Omental fat pad (tissue), 4 donors: ENCODE measurements around the gene BTBD2. TPM values are rescaled to one million over a fixed set of nuclear protein-coding genes. Genes with fewer than 3 reads are reported as not detected.

Experiments
- ATAC-seq: fragments of 150-250 bp; one replicate; pipeline ENCODE4 v1.9.1; 2016; ENCODE audit warnings: mild to moderate bottlenecking, moderate library complexity; ENCODE audit not compliant: low FRiP score
- DNase-seq: peaks from one replicate; pipeline ENCODE4 v3.0.0-alpha.2; 2019; ENCODE audit warnings: low spot score
- total RNA-seq, 4 donors: library from RNA; depleted of rRNA; stranded (reverse); fragments of >200 nt; gene quantifications; one replicate each; pipeline ENCODE4 v1.1.0, GENCODE V29; 2016
- TF ChIP-seq, protein P1 (sequence below), 3 donors: fragments of 450-650 bp; IDR thresholded peaks; one replicate each; pipeline ENCODE4 v1.5.1; 2016 to 2017; ENCODE audit warnings: antibody characterized with exemption in 3 of 3, mild to moderate bottlenecking in 3 of 3, moderate library complexity in 2 of 3

Gene BTBD2
- total RNA-seq, 4 donors from 2014 or later = 37.1 to 58.3 (median 52.8) TPM

DNA sequence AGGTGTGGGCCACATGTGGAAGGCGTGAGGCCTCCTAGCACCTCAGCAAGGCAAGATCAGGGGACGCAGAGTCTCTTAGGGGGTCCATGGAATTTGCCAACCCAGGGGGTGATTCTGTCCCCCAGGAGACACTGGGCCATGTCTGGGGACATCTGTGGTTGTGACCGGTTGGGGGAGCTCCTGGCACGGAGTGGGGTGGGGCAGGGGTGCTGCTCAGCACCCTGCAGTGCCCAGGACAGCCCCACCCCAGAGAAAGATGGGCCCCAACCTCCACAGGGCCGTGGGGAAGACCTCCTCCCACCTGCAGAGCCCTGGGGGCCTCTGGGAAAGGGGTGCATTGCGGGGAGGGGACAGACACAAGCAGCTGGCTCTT is 31.5 kb upstream of the BTBD2 start:
- DNase-seq (no peak), ATAC-seq (no peak)
- TF ChIP-seq, protein P1, sequence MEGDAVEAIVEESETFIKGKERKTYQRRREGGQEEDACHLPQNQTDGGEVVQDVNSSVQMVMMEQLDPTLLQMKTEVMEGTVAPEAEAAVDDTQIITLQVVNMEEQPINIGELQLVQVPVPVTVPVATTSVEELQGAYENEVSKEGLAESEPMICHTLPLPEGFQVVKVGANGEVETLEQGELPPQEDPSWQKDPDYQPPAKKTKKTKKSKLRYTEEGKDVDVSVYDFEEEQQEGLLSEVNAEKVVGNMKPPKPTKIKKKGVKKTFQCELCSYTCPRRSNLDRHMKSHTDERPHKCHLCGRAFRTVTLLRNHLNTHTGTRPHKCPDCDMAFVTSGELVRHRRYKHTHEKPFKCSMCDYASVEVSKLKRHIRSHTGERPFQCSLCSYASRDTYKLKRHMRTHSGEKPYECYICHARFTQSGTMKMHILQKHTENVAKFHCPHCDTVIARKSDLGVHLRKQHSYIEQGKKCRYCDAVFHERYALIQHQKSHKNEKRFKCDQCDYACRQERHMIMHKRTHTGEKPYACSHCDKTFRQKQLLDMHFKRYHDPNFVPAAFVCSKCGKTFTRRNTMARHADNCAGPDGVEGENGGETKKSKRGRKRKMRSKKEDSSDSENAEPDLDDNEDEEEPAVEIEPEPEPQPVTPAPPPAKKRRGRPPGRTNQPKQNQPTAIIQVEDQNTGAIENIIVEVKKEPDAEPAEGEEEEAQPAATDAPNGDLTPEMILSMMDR (IDR thresholded peaks at IDR 0.05) = no peak

GRCh38 chr19:2046046-2046907 is 30.8 kb upstream of the BTBD2 start:
- ATAC-seq (no peak), DNase-seq (no peak)
- TF ChIP-seq, protein P1 (IDR thresholded peaks at IDR 0.05) = no peak

DNA sequence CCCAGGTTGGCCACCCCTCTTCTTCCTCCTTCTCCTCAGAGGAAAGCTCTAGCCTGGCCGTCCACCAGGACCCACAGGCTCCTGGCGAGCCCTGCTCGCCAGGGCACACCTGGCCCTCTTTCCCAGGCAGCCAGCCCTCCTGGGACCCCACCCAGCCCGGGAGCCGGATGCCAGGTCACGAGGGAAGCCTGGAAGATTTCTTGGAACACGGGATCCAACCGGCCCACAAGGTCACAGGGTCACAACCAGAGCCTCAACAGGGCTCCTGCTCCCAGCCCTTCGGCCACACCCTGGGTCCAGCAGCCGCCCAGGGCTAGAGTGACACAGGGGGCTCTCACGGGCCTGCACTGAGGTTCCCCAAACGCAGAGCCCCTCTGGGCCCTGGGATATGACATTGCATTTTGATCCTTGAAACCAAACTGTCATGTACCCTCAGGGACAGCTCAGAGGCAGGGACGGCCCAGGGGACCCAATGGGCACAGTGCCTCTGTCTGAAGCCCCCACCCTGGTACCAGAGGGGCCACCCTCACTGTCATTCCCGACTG is 30.1 kb upstream of the BTBD2 start:
- TF ChIP-seq, protein P1 (IDR thresholded peaks at IDR 0.05) = no peak
- DNase-seq = no peak
- ATAC-seq = no peak

DNA sequence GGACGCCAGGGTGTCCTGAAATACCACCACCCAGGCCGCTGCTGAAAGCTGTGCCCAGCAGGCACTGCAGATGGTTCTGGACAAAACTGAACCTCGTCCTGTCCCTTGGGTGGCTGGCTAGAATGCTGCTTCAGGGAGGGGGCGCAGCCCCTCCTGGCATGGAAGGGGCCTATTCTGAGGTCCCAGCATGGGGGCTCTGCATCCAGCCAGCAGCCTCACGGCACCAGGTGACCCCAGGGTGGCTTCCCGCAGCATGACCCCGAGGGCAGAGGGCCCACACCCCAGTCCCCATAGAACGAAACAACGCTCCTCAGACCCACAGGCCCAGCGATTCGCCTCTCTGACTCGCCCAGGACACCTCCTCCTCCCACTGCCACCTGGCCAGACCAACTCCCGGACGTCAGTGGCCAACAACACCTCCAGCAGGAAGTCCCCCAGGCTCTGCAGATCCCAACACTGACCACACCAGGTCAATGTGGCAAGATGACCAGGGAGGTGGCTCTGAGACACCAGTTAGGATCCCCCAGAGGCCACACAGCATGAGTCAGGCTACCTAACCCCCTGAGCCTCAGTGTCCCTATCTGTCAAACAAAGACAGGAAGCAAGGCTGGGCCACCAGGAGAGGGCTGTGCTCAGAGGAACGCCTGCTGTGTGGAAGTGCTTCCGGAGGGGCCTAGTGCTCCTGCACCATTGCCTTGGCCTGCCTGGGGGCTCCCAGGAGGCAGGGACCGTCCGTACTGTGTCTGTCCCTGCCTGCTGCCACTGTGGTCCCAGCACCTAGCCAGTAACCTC is 29.4 kb upstream of the BTBD2 start:
- DNase-seq = no peak

GRCh38 chr19:2043961-2044708 is 28.6 kb upstream of the BTBD2 start:
- TF ChIP-seq, protein P1 (IDR thresholded peaks at IDR 0.05) = no peak
- ATAC-seq = no peak
- DNase-seq = no peak

More for the DNA sequence above, 29.4 kb upstream of the BTBD2 start:
- ATAC-seq = no peak
- TF ChIP-seq, protein P1 (IDR thresholded peaks at IDR 0.05) = no peak

GRCh38 chr19:2043251-2043641 is 27.7 kb upstream of the BTBD2 start:
- no peak for DNase-seq
- TF ChIP-seq, protein P1 (IDR thresholded peaks at IDR 0.05) = no peak
- ATAC-seq = no peak
